Skin of body (tissue), 2 donors: ENCODE results near the gene FER. TPM values are rescaled to one million over a fixed set of nuclear protein-coding genes. Genes with fewer than 3 reads are reported as not detected.
"Not testable (repeated sequence)": the region's sequence is repeated elsewhere in the genome, so short reads cannot be mapped to it uniquely, and the experiment has no call there.

Experiments
- DNase-seq: peaks from one replicate; lab custom pipeline; 2025; lab: John Stamatoyannopoulos, UW
- total RNA-seq: library from RNA; depleted of rRNA; stranded (reverse); fragments of >200 nt; gene quantifications from one replicate; pipeline ENCODE4 v1.2.3, GENCODE V29; 2014

The FER gene
- total RNA-seq, 1 donor from 2014 or later, result 31.8 TPM

GRCh38 chr5:109171437-109172073, 423.9 kb downstream of the FER start:
- not testable (repeated sequence) for DNase-seq

GRCh38 chr5:109173036-109173794, 425.5 kb downstream of the FER start:
- DNase-seq, result no peak

- DNase-seq, result peak; percentile 17
Observed at GRCh38 chr5:109177227-109177626, 429.5 kb downstream of the FER start.

GRCh38 chr5:109177782-109178181, 430.1 kb downstream of the FER start:
- DNase-seq, result no peak

- DNase-seq, result no peak
Observed at GRCh38 chr5:109180668-109181067, 433.0 kb downstream of the FER start.

DNA sequence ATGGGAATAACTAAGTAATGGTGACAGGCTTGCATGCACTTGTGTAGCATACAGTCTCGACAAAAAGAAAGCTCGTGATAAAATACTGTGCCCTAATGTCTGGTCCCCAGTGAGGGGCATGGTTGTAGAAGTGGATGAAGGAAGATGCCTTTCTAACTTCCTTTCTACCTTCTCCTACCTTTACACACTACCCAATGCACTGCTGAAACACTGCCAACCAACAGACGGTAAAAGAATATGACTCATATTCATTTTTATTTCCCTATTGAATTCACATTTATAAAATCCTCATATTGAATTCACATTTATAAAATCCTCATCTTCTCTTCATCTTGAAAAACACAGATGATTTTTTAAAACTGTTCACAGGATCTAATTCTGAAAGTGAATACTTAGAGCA, 439.1 kb downstream of the FER start:
- no peak for DNase-seq

DNA sequence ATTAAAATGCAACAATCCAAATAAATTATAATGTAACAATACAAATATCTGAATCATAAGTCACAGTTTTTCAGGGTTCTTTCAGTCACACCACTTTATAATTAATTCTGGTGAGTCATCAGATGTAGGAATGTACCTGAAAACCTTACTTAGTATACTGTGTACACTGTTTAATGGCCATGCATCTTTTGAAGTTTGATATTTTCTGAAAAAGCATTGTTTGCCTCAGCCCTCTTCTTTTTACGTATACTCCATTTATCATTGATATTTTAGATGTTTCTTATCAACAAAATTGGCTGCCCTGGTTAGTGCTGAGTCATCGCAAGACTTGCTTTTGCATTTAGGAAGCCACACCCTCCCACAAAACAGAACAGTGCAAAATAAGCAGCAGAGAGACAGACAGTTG, 443.5 kb downstream of the FER start:
- DNase-seq, result no peak

- DNase-seq, result no peak
Observed at GRCh38 chr5:109192027-109192426, 444.3 kb downstream of the FER start.

DNA sequence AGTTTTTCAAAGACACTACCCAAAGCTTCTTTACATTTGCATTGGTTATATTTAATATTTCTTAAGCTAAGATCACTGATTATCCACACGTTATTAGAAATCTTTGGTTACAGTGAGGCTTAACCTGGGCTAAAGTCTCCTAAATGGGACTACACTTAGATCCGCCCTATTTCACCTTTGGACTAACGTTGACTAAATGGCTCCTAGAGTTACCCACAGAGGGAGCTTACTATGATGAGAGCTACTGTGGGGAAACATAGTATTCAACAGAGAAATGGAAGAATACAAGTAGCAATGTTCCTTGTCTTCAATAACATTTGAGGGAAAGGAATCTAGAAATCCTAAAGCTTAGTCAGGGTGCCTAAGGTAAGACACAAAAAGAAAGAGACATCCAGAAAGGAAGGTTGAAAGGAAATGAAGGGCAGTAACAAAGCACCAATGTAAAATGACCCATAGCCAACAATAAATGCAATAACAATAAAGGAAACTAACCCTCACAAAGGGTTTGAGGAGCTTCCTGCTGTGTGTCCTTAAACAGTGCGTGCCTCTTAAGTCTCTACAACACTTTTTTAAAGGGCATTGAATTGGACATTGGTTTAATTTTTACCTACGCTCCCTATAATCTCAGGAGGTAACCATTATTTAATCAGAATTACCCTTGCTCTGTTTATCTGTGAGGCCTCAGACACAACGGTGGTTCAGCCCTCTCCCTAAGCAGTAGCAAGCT, 445.0 kb downstream of the FER start:
- DNase-seq, result no peak

DNA sequence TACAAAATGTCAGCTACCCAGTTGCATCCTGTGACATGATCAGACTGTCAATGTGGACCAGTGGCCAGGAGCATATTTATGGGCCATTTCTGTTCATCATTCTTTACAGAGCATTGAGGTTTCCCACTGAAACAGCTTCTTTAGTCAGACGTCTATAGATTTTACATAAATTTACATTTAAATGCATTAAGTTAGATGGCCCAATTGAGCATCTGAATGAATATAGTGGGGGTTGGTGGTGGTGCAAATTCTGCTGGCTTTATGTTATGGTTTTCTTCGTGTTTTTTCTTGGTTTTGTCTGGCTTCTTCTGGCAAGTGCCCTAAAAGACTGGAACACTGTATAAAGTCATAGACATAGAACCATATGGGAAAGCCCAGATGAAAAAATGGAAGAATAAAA, 448.0 kb downstream of the FER start:
- no peak for DNase-seq

GRCh38 chr5:109196087-109196822, 448.6 kb downstream of the FER start:
- no peak for DNase-seq

GRCh38 chr5:109196823-109197160, 449.1 kb downstream of the FER start:
- DNase-seq, result no peak

DNA sequence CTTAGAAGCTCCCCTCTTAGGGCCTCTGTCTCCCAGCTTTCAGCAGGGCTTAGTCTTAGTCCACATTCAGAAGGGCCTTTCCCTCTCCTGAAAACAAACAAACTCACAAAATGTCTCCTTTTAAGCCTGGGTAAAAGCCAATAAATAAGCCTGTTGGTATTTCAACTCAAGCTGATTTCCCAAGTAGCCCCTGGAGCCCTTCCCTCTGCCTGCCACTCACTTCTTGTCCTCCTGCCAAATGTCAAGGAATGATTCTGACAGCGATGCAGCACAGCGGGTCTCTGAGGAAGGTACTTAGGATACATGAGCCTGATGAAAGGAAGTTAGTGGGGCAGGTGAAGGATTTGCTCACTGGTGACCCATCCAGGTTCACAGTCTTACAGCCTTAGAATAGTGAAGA, 451.6 kb downstream of the FER start:
- DNase-seq, result no peak

DNA sequence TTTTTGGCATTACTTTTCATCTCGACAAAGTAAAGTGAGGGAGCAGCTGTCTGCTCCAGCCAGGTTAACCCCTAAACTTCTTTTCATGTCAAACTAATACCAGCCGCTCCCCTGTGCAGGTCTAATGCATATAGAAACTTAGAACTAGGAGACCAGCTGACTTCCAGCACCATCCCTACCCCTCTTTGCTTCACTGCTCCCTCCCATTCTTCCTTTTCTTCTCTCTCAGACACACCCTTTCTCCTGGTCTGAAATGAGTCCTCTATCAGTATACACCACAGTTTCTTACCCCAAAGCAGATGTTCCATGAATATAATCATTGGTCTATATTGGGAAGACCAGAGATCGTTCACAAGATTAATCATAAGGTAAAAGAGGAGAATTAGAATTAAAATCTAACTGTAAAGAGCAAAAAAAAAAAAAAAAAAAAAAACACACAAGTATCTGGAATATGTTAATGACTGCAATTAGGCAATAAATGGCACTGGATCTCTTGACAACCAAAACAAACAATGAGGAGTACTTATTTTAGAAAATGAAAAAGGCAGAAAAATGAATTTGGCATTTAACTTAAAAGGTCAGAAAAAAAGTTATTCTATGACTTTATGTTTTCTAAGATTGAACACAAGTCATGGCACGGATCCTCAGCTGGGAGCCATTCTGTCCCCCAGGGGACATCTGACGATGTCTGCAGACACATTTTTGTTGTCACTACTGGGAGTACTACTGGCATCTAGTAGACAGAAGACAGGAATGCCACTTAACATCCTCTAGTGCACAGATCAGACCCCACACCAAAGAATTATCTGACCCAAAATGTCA, 452.3 kb downstream of the FER start:
- DNase-seq, result no peak

DNA sequence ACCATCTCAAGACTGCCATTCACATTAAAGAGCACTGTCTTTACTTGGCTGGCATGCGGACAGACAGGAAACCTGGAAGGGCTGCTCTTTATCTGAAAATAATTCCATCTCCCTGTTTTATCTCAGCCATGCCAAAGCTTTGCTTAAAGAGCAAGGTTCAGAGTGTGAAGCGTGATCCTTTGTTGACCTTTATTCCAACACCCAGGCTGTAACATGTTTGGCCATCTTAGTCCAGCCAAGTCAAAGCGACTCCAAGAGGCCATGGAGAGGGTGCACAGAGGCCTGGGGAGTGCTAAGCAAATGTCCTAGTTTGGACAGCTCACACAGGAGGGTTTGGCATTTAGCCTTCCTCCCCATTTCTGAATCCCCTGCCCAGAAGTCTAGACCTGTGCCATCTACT, 467.3 kb downstream of the FER start:
- DNase-seq, result no peak

DNA sequence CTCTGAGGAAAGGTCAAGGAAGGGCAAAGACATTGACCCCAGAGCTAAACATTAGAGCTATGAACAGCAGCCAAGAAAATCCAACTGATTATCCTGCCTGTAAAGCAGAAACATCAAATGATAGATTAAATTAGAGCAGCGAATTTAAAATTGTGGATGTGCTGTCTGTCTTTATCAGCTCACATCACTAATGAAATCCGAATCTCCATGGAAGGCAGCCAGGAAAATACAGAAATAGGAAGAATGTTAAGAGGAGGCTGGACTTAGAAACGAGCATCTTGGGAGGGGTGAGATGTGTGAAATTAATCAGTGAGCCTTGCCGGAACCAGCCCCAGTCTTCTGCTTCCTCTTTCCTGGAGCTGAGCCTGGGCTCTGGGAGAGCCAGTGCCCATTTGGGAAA, 471.1 kb downstream of the FER start:
- DNase-seq, result peak; percentile 13

GRCh38 chr5:109223531-109223930, 475.8 kb downstream of the FER start:
- no peak for DNase-seq

DNA sequence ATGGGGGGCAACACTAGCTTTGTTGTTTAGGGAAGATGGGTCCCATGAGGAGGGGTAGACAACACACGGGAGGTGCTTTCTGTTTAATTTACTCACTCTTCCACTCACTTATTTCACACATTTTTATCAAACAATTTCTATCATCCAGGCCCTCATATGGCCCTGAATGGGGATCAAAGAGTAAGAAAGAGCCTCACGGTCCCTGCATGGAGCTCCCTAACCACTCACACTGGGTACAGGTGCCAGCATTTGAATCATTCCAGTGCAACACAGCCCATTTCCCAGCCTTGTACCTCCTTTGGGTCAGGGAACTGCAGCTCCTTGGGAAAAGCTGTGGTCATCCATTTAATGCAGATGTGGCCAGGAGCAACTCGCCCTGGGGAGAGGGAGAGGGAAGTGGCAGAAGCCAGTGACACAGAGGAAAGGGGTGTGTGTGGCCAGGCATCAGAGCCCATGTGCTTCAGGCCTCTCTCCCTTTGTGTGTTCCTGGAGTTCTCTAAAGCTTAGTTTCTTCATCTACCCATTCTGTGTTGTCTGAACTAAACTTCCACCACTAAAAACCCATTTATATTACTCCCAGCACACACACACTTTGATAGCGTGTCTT, 476.7 kb downstream of the FER start:
- no peak for DNase-seq

DNA sequence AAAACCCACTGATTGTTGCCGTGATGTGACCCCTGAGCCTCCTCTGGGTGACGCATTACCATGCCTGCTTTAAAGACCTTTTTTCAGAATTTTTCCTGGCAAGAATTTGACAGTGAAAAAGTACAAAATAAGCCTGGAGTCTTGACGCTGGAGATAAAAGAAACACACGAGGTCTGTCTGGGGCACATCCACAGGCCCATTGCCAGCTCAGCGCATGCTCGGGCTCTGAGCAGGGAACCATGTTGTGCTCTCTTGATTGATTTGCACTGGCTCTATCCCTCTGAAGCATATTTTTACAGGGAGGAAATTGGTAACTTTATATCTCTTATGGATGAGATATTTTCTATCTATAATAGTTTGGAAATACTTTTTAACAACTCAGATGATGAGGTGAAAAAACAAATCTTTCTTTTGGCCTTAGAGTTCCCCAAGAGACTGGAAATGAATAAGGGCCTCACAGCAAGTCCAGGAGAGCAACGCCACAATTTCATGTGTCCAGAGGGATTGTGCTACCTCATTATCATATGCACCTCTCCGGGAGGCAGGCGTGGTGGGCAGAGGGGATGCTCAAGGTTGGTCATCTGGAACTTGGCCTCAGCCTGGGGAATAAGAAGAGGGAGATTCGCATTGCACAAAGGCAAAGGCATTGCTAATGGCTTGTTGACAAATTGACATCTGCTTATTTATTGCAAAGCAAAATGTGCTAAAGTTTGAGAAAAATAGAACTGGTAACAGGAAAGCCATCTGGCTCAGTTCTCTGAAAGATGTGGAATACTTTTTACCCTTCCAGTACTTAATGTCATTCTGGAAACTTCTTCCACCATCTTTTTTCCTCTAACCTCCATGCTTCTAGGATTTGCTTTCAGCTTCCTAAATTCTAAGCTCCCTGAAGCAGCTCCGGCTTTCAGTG, 478.3 kb downstream of the FER start:
- DNase-seq, result peak; percentile 36

- no peak for DNase-seq
Observed at GRCh38 chr5:109230369-109230768, 482.7 kb downstream of the FER start.
